PFSK-1 (cell line): ENCODE results near the gene TTC32.

Experiments
- FOXP2 ChIP-seq: optimal IDR thresholded peaks from 2 replicates; pipeline ENCODE3; 2011; ENCODE audit warnings: borderline replicate concordance, control low read depth, inconsistent platforms; ENCODE audit not compliant: insufficient read depth; ENCODE audit errors: extremely low read length, extremely low read depth
- POLR2AphosphoS5 ChIP-seq: IDR thresholded peaks from 2 replicates; pipeline ENCODE4 v1.6.1; 2012; ENCODE audit warnings: low read depth, mild to moderate bottlenecking, control low read depth, low read length, moderate library complexity
- REST ChIP-seq, 2 experiments: IDR thresholded peaks; 2 replicates each; pipeline versions ENCODE4 v1.6.1 to v1.8.0; 2011 to 2012; ENCODE audit warnings: low read depth in 2 of 2, low read length in 2 of 2, control low read depth in 1 of 2, inconsistent platforms in 1 of 2, mild to moderate bottlenecking in 1 of 2, moderate library complexity in 1 of 2; ENCODE audit not compliant: insufficient read depth in 1 of 2
- SIN3A ChIP-seq: IDR thresholded peaks from 2 replicates; pipeline ENCODE4 v1.6.1; 2012; ENCODE audit warnings: mild to moderate bottlenecking, low read length, moderate library complexity, borderline replicate concordance; ENCODE audit not compliant: insufficient read depth
- TAF1 ChIP-seq: IDR thresholded peaks from 2 replicates; pipeline ENCODE4 v1.6.1; 2012; ENCODE audit warnings: low read length, control low read depth, borderline replicate concordance; ENCODE audit not compliant: insufficient read depth

TTC32 gene

GRCh38 chr2:19881221-19881907, 20.4 kb downstream of the TTC32 start:
- TF ChIP-seq TAF1 (no peak), POLR2AphosphoS5 (no peak), FOXP2 (no peak), SIN3A (no peak), REST (IDR thresholded peaks at IDR 0.05; ENCODE audit: insufficient read depth in 1 of 2, low read depth in 2 of 2, low read length in 2 of 2) (no peak)

- TF ChIP-seq REST (IDR thresholded peaks at IDR 0.05; ENCODE audit: insufficient read depth in 1 of 2, low read depth in 2 of 2, low read length in 2 of 2), result no peak
- no peak for TF ChIP-seq FOXP2
- no peak for TF ChIP-seq POLR2AphosphoS5
- no peak for TF ChIP-seq SIN3A
- TF ChIP-seq TAF1, result no peak
Observed at GRCh38 chr2:19879120-19879519, 22.7 kb downstream of the TTC32 start.

- TF ChIP-seq SIN3A (no peak), REST (IDR thresholded peaks at IDR 0.05; ENCODE audit: insufficient read depth in 1 of 2, low read depth in 2 of 2, low read length in 2 of 2) (no peak), TAF1 (no peak), POLR2AphosphoS5 (no peak), FOXP2 (no peak)
Observed at GRCh38 chr2:19878268-19879046, 23.3 kb downstream of the TTC32 start.

- TF ChIP-seq SIN3A (no peak), REST (IDR thresholded peaks at IDR 0.05; ENCODE audit: insufficient read depth in 1 of 2, low read depth in 2 of 2, low read length in 2 of 2) (no peak), FOXP2 (no peak), TAF1 (no peak), POLR2AphosphoS5 (no peak)
Observed at GRCh38 chr2:19876751-19877150, 25.0 kb downstream of the TTC32 start.
